NK-92 (cell line): ENCODE results near the gene VSIG10L.
A peak's percentile ranks its signal among the peaks of the same experiment; 100 is the strongest.

Experiments used
- DNase-seq: peaks from one replicate; lab custom pipeline; 2025; ENCODE audit not compliant: unreplicated experiment; lab: John Stamatoyannopoulos, UW

Gene VSIG10L

GRCh38 chr19:51341976-51342580, at the start of gene VSIG10L:
Gene VSIG10L (minus strand): TSS chr19:51342139. CDS start chr19:51342124, 15 bp downstream.
- DNase-seq = no peak

- DNase-seq = no peak
Observed at GRCh38 chr19:51391073-51391611, 49.2 kb upstream of the VSIG10L start.

GRCh38 chr19:51389143-51389542, 47.2 kb upstream of the VSIG10L start:
- no peak for DNase-seq

GRCh38 chr19:51387924-51388389, 46.0 kb upstream of the VSIG10L start, which contains the start of gene LIM2:
Gene LIM2 (minus strand): TSS chr19:51387974. CDS start chr19:51387443, 531 bp downstream.
- no peak for DNase-seq

GRCh38 chr19:51386882-51387520, 45.1 kb upstream of the VSIG10L start:
- no peak for DNase-seq

- DNase-seq = no peak
Observed at GRCh38 chr19:51382004-51382403, 40.1 kb upstream of the VSIG10L start.

- DNase-seq = no peak
Observed at GRCh38 chr19:51380379-51380778, 38.4 kb upstream of the VSIG10L start.

- no peak for DNase-seq
Observed at GRCh38 chr19:51377422-51377821, 35.5 kb upstream of the VSIG10L start.

GRCh38 chr19:51375504-51376221, 33.7 kb upstream of the VSIG10L start:
- DNase-seq = no peak

GRCh38 chr19:51372649-51373504, 30.9 kb upstream of the VSIG10L start, which contains the start of gene NKG7:
Gene NKG7 (minus strand): TSS chr19:51372654. CDS start chr19:51372535, 119 bp downstream.
- DNase-seq = no peak

GRCh38 chr19:51372021-51372648, 30.2 kb upstream of the VSIG10L start:
- DNase-seq = no peak

- no peak for DNase-seq
Observed at GRCh38 chr19:51371186-51371690, 29.3 kb upstream of the VSIG10L start.

- no peak for DNase-seq
Observed at GRCh38 chr19:51370230-51370629, 28.3 kb upstream of the VSIG10L start.

- no peak for DNase-seq
Observed at GRCh38 chr19:51368366-51369282, 26.7 kb upstream of the VSIG10L start, which contains the start of gene CLDND2. Gene CLDND2 (minus strand): TSS chr19:51369003. CDS start chr19:51368577, 426 bp downstream.

GRCh38 chr19:51367565-51368365, 25.8 kb upstream of the VSIG10L start:
- peak; percentile 79 for DNase-seq

GRCh38 chr19:51367255-51367564, 25.3 kb upstream of the VSIG10L start:
- DNase-seq = no peak

- peak; percentile 58 for DNase-seq
Observed at GRCh38 chr19:51366389-51367254, 24.7 kb upstream of the VSIG10L start.
